Measurements from ENCODE around the gene DCC.

DCC gene

GRCh38 chr18:52995875-52996274 lies 655.9 kb downstream of the DCC start:
- Histone ChIP-seq H3K27me3 (ENCODE audit: insufficient read depth, low read length) (no peaks in the 10 kb centered on the region), H2AFZ (ENCODE audit: low read length, unreplicated experiment) (no peak overlapping the region), H3K79me2 (ENCODE audit: control insufficient read depth, insufficient read depth, low read length, unreplicated experiment) (no peaks in the 10 kb centered on the region), H3K4me3 (ENCODE audit: low read depth, low read length) (no peak overlapping the region), H3K27ac (ENCODE audit: low read depth, low read length) (no peak overlapping the region), H3K4me1 (ENCODE audit: control insufficient read depth, insufficient read depth, low read length, unreplicated experiment) (no peaks in the 10 kb centered on the region), H3K36me3 (ENCODE audit: insufficient read depth, low read length) (no peaks in the 10 kb centered on the region)

- no peak overlapping the region for H3K4me3 ChIP-seq (ENCODE audit: low read depth, low read length)
- no peak overlapping the region for H2AFZ ChIP-seq (ENCODE audit: low read length, unreplicated experiment)
- no peaks in the 10 kb centered on the region for H3K79me2 ChIP-seq (ENCODE audit: control insufficient read depth, insufficient read depth, low read length, unreplicated experiment)
- no peaks in the 10 kb centered on the region for H3K4me1 ChIP-seq (ENCODE audit: control insufficient read depth, insufficient read depth, low read length, unreplicated experiment)
- H3K27me3 ChIP-seq (ENCODE audit: insufficient read depth, low read length) = no peaks in the 10 kb centered on the region
- no peak overlapping the region for H3K27ac ChIP-seq (ENCODE audit: low read depth, low read length)
- H3K36me3 ChIP-seq (ENCODE audit: insufficient read depth, low read length) = no peaks in the 10 kb centered on the region
Measured at GRCh38 chr18:52999633-53000032, 659.6 kb downstream of the DCC start.

DNA sequence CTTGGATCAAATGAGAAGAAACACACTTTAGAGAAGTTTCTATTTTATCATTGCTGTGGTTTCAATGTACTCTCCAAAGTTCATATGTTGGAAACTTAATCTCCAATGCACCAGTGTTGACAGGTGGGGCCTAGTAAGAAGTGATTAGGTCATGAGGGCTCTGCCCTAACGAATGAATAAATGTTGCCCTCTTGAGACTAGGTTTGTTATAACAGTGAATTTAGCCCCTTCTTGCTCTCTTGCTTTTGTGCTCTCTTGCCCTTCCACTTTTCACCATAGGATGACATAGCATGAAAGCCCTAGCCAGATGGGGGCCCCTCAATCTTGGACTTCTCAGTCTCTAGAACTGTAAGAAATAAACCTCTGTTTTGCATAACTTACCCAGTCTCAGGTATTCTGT lies 664.8 kb downstream of the DCC start:
- Histone ChIP-seq H2AFZ (ENCODE audit: low read length, unreplicated experiment) (no peak overlapping the region), H3K79me2 (ENCODE audit: control insufficient read depth, insufficient read depth, low read length, unreplicated experiment) (no peaks in the 10 kb centered on the region), H3K27me3 (ENCODE audit: insufficient read depth, low read length) (no peaks in the 10 kb centered on the region), H3K4me3 (ENCODE audit: low read depth, low read length) (no peak overlapping the region), H3K36me3 (ENCODE audit: insufficient read depth, low read length) (no peaks in the 10 kb centered on the region), H3K27ac (ENCODE audit: low read depth, low read length) (no peak overlapping the region), H3K4me1 (ENCODE audit: control insufficient read depth, insufficient read depth, low read length, unreplicated experiment) (no peaks in the 10 kb centered on the region)

DNA sequence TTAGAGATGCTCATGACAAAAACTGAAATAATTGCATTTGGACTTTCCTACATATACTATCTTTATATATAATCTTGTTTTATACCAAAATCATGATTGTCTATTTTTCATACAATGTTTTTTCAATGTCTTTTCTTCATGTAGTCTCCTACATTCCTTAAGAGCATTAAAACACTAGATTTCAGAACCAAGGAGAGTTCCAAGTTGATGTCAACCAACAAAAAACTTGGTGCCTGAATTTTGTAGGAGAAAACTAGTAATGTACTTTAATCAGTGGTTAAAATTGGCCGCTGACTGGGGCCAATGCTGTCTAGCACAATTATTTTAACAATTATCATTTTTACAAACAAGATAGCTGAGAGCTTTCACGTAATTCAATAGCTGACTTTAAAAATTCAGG lies 678.8 kb downstream of the DCC start:
- H3K36me3 ChIP-seq (ENCODE audit: insufficient read depth, low read length) = no peaks in the 10 kb centered on the region
- H3K27ac ChIP-seq (ENCODE audit: low read depth, low read length) = no peak overlapping the region
- H3K4me1 ChIP-seq (ENCODE audit: control insufficient read depth, insufficient read depth, low read length, unreplicated experiment) = no peaks in the 10 kb centered on the region
- H2AFZ ChIP-seq (ENCODE audit: low read length, unreplicated experiment) = no peak overlapping the region
- no peaks in the 10 kb centered on the region for H3K79me2 ChIP-seq (ENCODE audit: control insufficient read depth, insufficient read depth, low read length, unreplicated experiment)
- H3K4me3 ChIP-seq (ENCODE audit: low read depth, low read length) = no peak overlapping the region
- no peaks in the 10 kb centered on the region for H3K27me3 ChIP-seq (ENCODE audit: insufficient read depth, low read length)

DNA sequence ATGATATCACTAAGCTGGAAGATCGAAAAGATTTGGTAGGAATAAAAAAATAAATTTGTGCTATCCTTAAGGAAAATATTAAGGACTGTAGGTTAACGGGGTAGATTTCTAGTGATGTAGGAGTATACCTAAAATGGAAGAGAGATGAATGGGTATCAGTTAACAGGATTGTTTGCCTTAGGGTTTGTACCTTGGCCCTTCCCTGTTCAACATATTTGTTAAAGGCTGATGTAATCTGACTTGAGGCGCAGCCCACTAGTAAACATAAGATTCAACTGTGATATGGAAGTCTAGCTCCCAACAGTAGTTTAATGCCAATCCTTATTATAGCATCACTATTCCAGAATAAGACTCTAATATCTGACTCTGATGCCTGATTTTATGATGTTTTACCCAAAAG lies 685.2 kb downstream of the DCC start:
- H3K4me3 ChIP-seq (ENCODE audit: low read depth, low read length) = no peak overlapping the region
- no peaks in the 10 kb centered on the region for H3K4me1 ChIP-seq (ENCODE audit: control insufficient read depth, insufficient read depth, low read length, unreplicated experiment)
- no peaks in the 10 kb centered on the region for H3K36me3 ChIP-seq (ENCODE audit: insufficient read depth, low read length)
- no peaks in the 10 kb centered on the region for H3K79me2 ChIP-seq (ENCODE audit: control insufficient read depth, insufficient read depth, low read length, unreplicated experiment)
- H2AFZ ChIP-seq (ENCODE audit: low read length, unreplicated experiment) = no peak overlapping the region
- no peaks in the 10 kb centered on the region for H3K27me3 ChIP-seq (ENCODE audit: insufficient read depth, low read length)
- H3K27ac ChIP-seq (ENCODE audit: low read depth, low read length) = no peak overlapping the region

DNA sequence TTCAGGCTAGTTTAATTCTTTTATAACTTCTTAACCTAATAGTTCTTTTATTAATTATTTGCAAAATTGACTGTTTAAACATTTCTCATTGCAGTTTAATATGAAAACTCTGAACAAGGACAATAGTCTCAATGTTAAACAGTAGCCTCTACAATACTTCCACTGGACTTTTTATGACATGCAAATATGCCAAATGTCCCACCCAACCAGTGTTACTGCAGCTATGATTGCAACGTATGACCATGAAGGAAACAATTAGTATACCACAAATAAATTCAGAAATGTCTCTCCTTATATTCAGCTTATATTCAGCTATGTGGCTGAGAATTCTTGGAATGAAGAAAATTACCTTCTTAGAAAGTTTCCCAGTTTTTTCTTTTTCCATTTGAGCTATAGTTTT lies 688.6 kb downstream of the DCC start:
- Histone ChIP-seq H3K27me3 (ENCODE audit: insufficient read depth, low read length) (no peaks in the 10 kb centered on the region), H2AFZ (ENCODE audit: low read length, unreplicated experiment) (no peak overlapping the region), H3K27ac (ENCODE audit: low read depth, low read length) (no peak overlapping the region), H3K79me2 (ENCODE audit: control insufficient read depth, insufficient read depth, low read length, unreplicated experiment) (no peaks in the 10 kb centered on the region), H3K36me3 (ENCODE audit: insufficient read depth, low read length) (no peaks in the 10 kb centered on the region), H3K4me1 (ENCODE audit: control insufficient read depth, insufficient read depth, low read length, unreplicated experiment) (no peaks in the 10 kb centered on the region), H3K4me3 (ENCODE audit: low read depth, low read length) (no peak overlapping the region)

DNA sequence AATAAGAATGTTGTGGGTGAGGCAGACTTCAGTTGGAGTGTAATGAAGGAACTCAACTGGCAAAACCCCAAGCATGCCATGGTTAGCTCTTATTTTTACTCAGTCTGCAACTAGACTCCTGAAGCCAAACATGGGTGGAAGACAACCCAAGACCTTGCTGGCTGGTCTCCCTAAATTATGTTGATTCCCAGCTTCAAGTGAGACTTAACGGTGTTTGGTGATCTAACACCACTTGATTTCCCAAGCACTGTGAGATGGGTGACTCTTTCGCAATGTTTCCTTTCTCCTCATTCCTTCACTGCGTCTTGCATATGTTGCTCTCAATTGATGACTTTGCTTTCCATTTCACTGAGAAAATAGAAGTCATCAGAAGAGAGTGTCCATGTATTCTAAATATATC lies 693.1 kb downstream of the DCC start:
- Histone ChIP-seq H2AFZ (ENCODE audit: low read length, unreplicated experiment) (no peak overlapping the region), H3K36me3 (ENCODE audit: insufficient read depth, low read length) (no peaks in the 10 kb centered on the region), H3K79me2 (ENCODE audit: control insufficient read depth, insufficient read depth, low read length, unreplicated experiment) (no peaks in the 10 kb centered on the region), H3K27me3 (ENCODE audit: insufficient read depth, low read length) (no peaks in the 10 kb centered on the region), H3K27ac (ENCODE audit: low read depth, low read length) (no peak overlapping the region), H3K4me1 (ENCODE audit: control insufficient read depth, insufficient read depth, low read length, unreplicated experiment) (no peaks in the 10 kb centered on the region), H3K4me3 (ENCODE audit: low read depth, low read length) (no peak overlapping the region)

DNA sequence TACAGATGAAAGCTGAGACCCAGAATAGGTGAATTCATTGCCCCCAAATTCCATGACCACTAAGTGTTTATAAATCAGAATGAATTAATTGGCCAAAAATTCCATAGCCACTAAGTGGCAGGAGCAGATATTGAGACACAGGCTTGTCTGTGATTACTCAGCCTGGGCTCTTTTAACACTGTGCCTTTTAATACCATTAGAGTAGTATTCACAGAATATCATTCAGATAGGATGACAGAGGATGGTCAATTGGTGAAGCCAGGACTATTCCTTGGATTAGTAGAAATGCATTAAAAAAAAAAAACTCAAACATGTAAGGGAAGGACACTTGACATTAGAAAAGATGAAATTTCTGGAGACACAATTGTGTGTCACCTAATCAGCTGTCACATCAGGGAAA lies 698.6 kb downstream of the DCC start:
- no peaks in the 10 kb centered on the region for H3K27me3 ChIP-seq (ENCODE audit: insufficient read depth, low read length)
- H3K27ac ChIP-seq (ENCODE audit: low read depth, low read length) = no peak overlapping the region
- H3K4me1 ChIP-seq (ENCODE audit: control insufficient read depth, insufficient read depth, low read length, unreplicated experiment) = no peaks in the 10 kb centered on the region
- H3K4me3 ChIP-seq (ENCODE audit: low read depth, low read length) = no peak overlapping the region
- no peaks in the 10 kb centered on the region for H3K79me2 ChIP-seq (ENCODE audit: control insufficient read depth, insufficient read depth, low read length, unreplicated experiment)
- no peak overlapping the region for H2AFZ ChIP-seq (ENCODE audit: low read length, unreplicated experiment)
- no peaks in the 10 kb centered on the region for H3K36me3 ChIP-seq (ENCODE audit: insufficient read depth, low read length)

GRCh38 chr18:53040286-53040685 lies 700.3 kb downstream of the DCC start:
- Histone ChIP-seq H3K4me3 (ENCODE audit: low read depth, low read length) (no peak overlapping the region), H2AFZ (ENCODE audit: low read length, unreplicated experiment) (no peak overlapping the region), H3K27me3 (ENCODE audit: insufficient read depth, low read length) (no peaks in the 10 kb centered on the region), H3K36me3 (ENCODE audit: insufficient read depth, low read length) (no peaks in the 10 kb centered on the region), H3K27ac (ENCODE audit: low read depth, low read length) (no peak overlapping the region), H3K79me2 (ENCODE audit: control insufficient read depth, insufficient read depth, low read length, unreplicated experiment) (no peaks in the 10 kb centered on the region), H3K4me1 (ENCODE audit: control insufficient read depth, insufficient read depth, low read length, unreplicated experiment) (no peaks in the 10 kb centered on the region)

DNA sequence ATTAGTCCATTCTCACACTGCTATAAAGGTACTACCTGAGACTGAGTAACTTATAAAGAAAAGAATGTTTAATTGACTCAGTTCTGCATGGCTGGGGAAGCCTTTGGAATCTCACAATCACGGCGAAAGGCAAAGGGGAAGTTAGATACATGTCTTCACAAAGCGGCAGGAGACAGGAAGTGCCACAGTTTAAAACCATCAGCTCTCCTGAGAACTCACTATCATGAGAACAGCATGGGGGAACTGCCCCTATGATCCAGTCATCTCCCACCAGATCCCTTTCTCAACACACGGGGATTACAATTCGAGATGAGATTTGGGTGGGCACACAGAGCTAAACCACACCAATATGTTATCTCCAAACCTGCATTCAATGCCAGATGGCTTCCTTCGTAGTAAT lies 716.1 kb downstream of the DCC start:
- Histone ChIP-seq H2AFZ (ENCODE audit: low read length, unreplicated experiment) (no peak overlapping the region), H3K79me2 (ENCODE audit: control insufficient read depth, insufficient read depth, low read length, unreplicated experiment) (no peaks in the 10 kb centered on the region), H3K27ac (ENCODE audit: low read depth, low read length) (no peak overlapping the region), H3K4me1 (ENCODE audit: control insufficient read depth, insufficient read depth, low read length, unreplicated experiment) (no peaks in the 10 kb centered on the region), H3K4me3 (ENCODE audit: low read depth, low read length) (no peak overlapping the region), H3K36me3 (ENCODE audit: insufficient read depth, low read length) (no peaks in the 10 kb centered on the region), H3K27me3 (ENCODE audit: insufficient read depth, low read length) (no peaks in the 10 kb centered on the region)

DNA sequence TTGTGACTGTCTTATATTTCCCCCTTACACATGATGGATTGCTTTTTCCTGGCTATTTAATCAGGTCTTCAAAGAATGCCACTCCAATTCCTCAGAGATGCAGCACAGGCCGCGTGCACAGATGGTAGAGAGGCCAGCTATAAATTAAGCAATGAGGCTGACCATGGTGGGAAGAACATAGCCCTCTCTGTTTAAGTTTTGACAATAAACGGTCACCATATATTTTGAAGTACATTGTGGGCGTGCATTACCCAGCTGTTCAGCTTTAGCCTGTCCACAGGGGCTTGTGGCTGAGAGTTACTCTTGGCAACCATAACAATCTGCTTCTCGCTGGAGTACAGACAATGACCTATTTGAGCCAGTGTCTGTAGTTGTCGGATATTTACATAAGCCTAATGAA lies 730.8 kb downstream of the DCC start:
- Histone ChIP-seq H3K4me3 (ENCODE audit: low read depth, low read length) (no peak overlapping the region), H3K27me3 (ENCODE audit: insufficient read depth, low read length) (no peaks in the 10 kb centered on the region), H2AFZ (ENCODE audit: low read length, unreplicated experiment) (no peak overlapping the region), H3K36me3 (ENCODE audit: insufficient read depth, low read length) (no peaks in the 10 kb centered on the region), H3K27ac (ENCODE audit: low read depth, low read length) (no peak overlapping the region), H3K4me1 (ENCODE audit: control insufficient read depth, insufficient read depth, low read length, unreplicated experiment) (no peaks in the 10 kb centered on the region), H3K79me2 (ENCODE audit: control insufficient read depth, insufficient read depth, low read length, unreplicated experiment) (no peaks in the 10 kb centered on the region)

GRCh38 chr18:53080687-53081086 lies 740.7 kb downstream of the DCC start:
- no peak overlapping the region for H2AFZ ChIP-seq (ENCODE audit: low read length, unreplicated experiment)
- no peaks in the 10 kb centered on the region for H3K79me2 ChIP-seq (ENCODE audit: control insufficient read depth, insufficient read depth, low read length, unreplicated experiment)
- H3K27ac ChIP-seq (ENCODE audit: low read depth, low read length) = no peak overlapping the region
- H3K27me3 ChIP-seq (ENCODE audit: insufficient read depth, low read length) = no peaks in the 10 kb centered on the region
- H3K4me1 ChIP-seq (ENCODE audit: control insufficient read depth, insufficient read depth, low read length, unreplicated experiment) = no peaks in the 10 kb centered on the region
- no peaks in the 10 kb centered on the region for H3K36me3 ChIP-seq (ENCODE audit: insufficient read depth, low read length)
- no peak overlapping the region for H3K4me3 ChIP-seq (ENCODE audit: low read depth, low read length)

All from ACC112 (cell line).